ENCODE measurements around the gene NECTIN1. TPM values are rescaled to one million over a fixed set of nuclear protein-coding genes. Genes with fewer than 3 reads are reported as not detected.

Gene NECTIN1
- total RNA-seq, 2 donors from 2014 or later: 29.3 to 45.3 TPM

DNA sequence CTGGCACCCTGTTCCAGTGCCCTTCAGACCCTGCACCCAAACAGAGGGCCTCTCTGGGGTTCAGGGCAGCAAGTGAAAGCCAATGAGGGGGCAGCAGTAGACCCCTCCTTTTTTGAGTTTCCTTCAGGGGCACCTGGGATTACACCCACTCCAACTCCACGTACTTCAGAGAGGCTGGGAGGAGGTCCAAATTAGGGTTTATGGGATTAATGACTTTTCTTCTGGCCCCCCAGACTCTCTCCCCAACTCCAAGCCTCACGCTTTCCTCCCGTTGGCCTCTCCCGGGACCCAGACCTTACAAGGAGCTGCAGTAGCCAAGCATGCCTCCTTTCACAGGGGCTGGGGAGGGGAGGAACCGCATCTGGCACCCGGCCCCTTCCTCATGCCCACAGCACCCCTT, 101.7 kb downstream of the NECTIN1 start:
- DNase-seq: no peak

GRCh38 chr11:119626871-119627270, 102.1 kb downstream of the NECTIN1 start:
- 89 to 100% methylated on average over 1 to 7 of the region's 7 CpGs for WGBS, 2 experiments (ENCODE audit: insufficient coverage in 1 of 2, insufficient read length in 1 of 2)
- Histone ChIP-seq H3K9ac (ENCODE audit: extremely low read depth, low read length, poor library complexity, severe bottlenecking) (no peak overlapping the region), H3K9me3 (ENCODE audit: control insufficient read depth, low read length) (no peaks in the 10 kb centered on the region), H3K4me3 (ENCODE audit: low read length) (no peak overlapping the region), H3K27me3 (ENCODE audit: control insufficient read depth, insufficient read depth, low read length, poor library complexity, severe bottlenecking) (no peaks in the 10 kb centered on the region), H3K4me1 (ENCODE audit: control insufficient read depth, insufficient read depth, low read length) (peaks cover 12% of the 10 kb centered on the region), H3K36me3 (ENCODE audit: control insufficient read depth, insufficient read depth, low read length) (no peaks in the 10 kb centered on the region), H3K27ac (ENCODE audit: low read depth, low read length) (no peak overlapping the region)
- Mint-ChIP-seq H3K27me3 (ENCODE audit: insufficient read depth) (peaks cover 15% of the 10 kb centered on the region), H3K9me3 (no peaks in the 10 kb centered on the region), H3K4me3 (no peak overlapping the region), H3K4me1 (peaks cover 32% of the 10 kb centered on the region), H3K36me3 (ENCODE audit: low read depth) (no peaks in the 10 kb centered on the region), H3K27ac (no peak overlapping the region)
- DNase-seq: no peak
- TF ChIP-seq CTCF (conservative IDR thresholded peaks at IDR 0.05): no peak

More for the DNA sequence above, 101.7 kb downstream of the NECTIN1 start:
- Mint-ChIP-seq H3K9me3 (no peaks in the 10 kb centered on the region), H3K27me3 (ENCODE audit: insufficient read depth) (peaks cover 17% of the 10 kb centered on the region), H3K27ac (no peak overlapping the region), H3K36me3 (ENCODE audit: low read depth) (no peaks in the 10 kb centered on the region), H3K4me3 (no peak overlapping the region), H3K4me1 (peaks cover 32% of the 10 kb centered on the region)
- no peak overlapping the region for H3K27ac ChIP-seq (ENCODE audit: low read depth, low read length)
- H3K4me1 ChIP-seq (ENCODE audit: control insufficient read depth, insufficient read depth, low read length): peaks cover 12% of the 10 kb centered on the region
- no peaks in the 10 kb centered on the region for H3K27me3 ChIP-seq (ENCODE audit: control insufficient read depth, insufficient read depth, low read length, poor library complexity, severe bottlenecking)
- 81 to 100% methylated on average over 2 to 5 of the region's 6 CpGs for WGBS, 2 experiments (ENCODE audit: insufficient coverage in 1 of 2, insufficient read length in 1 of 2)
- no peaks in the 10 kb centered on the region for H3K9me3 ChIP-seq (ENCODE audit: control insufficient read depth, low read length)
- no peaks in the 10 kb centered on the region for H3K36me3 ChIP-seq (ENCODE audit: control insufficient read depth, insufficient read depth, low read length)
- H3K9ac ChIP-seq (ENCODE audit: extremely low read depth, low read length, poor library complexity, severe bottlenecking): no peak overlapping the region
- no peak for TF ChIP-seq CTCF (conservative IDR thresholded peaks at IDR 0.05)
- no peak overlapping the region for H3K4me3 ChIP-seq (ENCODE audit: low read length)

DNA sequence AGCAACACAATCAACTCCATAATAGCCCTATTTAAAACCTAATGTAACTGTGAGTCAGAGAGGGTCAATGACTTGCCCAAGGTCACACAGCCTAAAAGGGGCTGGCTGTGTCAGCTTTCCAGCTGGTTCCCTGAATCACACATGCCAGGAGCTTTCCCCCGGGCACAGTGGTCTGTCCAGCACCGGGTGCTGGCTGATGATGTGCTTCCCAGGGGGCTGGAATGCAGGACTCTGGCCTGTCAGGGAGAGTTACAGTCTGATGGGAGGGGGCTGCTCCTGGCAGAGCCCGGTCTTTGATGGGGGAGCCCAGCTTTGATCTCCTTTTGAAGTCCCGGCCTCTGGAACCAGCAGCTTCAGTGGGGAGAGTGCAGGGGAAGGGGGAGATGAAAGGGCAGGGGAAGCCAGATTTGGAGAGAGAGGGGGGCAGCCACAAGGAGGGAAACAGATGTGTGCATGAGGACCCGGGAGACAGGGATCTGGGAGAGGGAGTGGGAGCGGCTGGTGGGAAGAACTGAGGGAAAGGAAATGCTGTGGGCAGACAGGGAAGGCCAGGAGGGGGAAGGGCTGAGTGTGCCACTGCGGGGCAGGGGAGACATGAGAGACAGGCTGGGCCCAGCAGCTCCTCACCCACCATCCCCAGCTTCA, 102.7 kb downstream of the NECTIN1 start:
- Histone ChIP-seq H3K27ac (ENCODE audit: low read depth, low read length) (no peak overlapping the region), H3K4me1 (ENCODE audit: control insufficient read depth, insufficient read depth, low read length) (peaks cover 12% of the 10 kb centered on the region), H3K36me3 (ENCODE audit: control insufficient read depth, insufficient read depth, low read length) (no peaks in the 10 kb centered on the region), H3K27me3 (ENCODE audit: control insufficient read depth, insufficient read depth, low read length, poor library complexity, severe bottlenecking) (no peaks in the 10 kb centered on the region), H3K9me3 (ENCODE audit: control insufficient read depth, low read length) (no peaks in the 10 kb centered on the region), H3K4me3 (ENCODE audit: low read length) (no peak overlapping the region), H3K9ac (ENCODE audit: extremely low read depth, low read length, poor library complexity, severe bottlenecking) (no peak overlapping the region)
- no peak for TF ChIP-seq CTCF (conservative IDR thresholded peaks at IDR 0.05)
- no peaks in the 10 kb centered on the region for H3K9me3 Mint-ChIP-seq
- H3K36me3 Mint-ChIP-seq (ENCODE audit: low read depth): no peaks in the 10 kb centered on the region
- no peak for DNase-seq
- WGBS, 2 experiments (ENCODE audit: insufficient coverage in 1 of 2, insufficient read length in 1 of 2): 54 to 55% methylated on average over 4 to 7 of the region's 7 CpGs
- H3K4me3 Mint-ChIP-seq: no peak overlapping the region
- peaks cover 13% of the 10 kb centered on the region for H3K27me3 Mint-ChIP-seq (ENCODE audit: insufficient read depth)
- H3K27ac Mint-ChIP-seq: no peak overlapping the region
- H3K4me1 Mint-ChIP-seq: peaks cover 32% of the 10 kb centered on the region

Data from endodermal cell (in vitro differentiated cells).